H9 (cell line): Measurements from ENCODE around the gene PREX1. TPM values are rescaled to one million over a fixed set of nuclear protein-coding genes. Genes with fewer than 3 reads are reported as not detected.

Experiments
- DNase-seq: peaks from one replicate; pipeline ENCODE4 v3.0.0-alpha.2; 2017
- H2AFZ ChIP-seq: one replicate; pipeline ENCODE4 v1.6.1; 2013; ENCODE audit warnings: mild to moderate bottlenecking, low read length, control low read depth, moderate library complexity
- H2AK5ac ChIP-seq: 2 replicates; pipeline ENCODE4 v1.6.1; 2013; ENCODE audit warnings: low read length, control low read depth, mixed read lengths; ENCODE audit not compliant: insufficient read length
- H2BK120ac ChIP-seq: one replicate; pipeline ENCODE4 v1.6.1; 2013; ENCODE audit warnings: low read depth, mild to moderate bottlenecking, low read length, control low read depth, inconsistent platforms; ENCODE audit not compliant: poor library complexity, severe bottlenecking
- H2BK12ac ChIP-seq: 2 replicates; pipeline ENCODE4 v1.6.1; 2013; ENCODE audit warnings: low read length, control low read depth, mixed read lengths, low read depth; ENCODE audit not compliant: insufficient read length
- H2BK15ac ChIP-seq: 2 replicates; pipeline ENCODE4 v1.6.1; 2013; ENCODE audit warnings: low read depth, low read length, control low read depth
- H2BK20ac ChIP-seq: one replicate; pipeline ENCODE4 v1.6.1; 2013; ENCODE audit warnings: low read depth, mild to moderate bottlenecking, low read length, control low read depth, inconsistent platforms; ENCODE audit not compliant: poor library complexity, severe bottlenecking
- H2BK5ac ChIP-seq: 2 replicates; pipeline ENCODE4 v1.6.1; 2013; ENCODE audit warnings: low read length, control low read depth, mixed read lengths; ENCODE audit not compliant: insufficient read length
- H3K14ac ChIP-seq: 2 replicates; pipeline ENCODE4 v1.6.1; 2013; ENCODE audit warnings: low read length, control low read depth; ENCODE audit not compliant: insufficient read depth
- H3K18ac ChIP-seq: 2 replicates; pipeline ENCODE4 v1.6.1; 2013; ENCODE audit warnings: low read depth, mild to moderate bottlenecking, mixed read lengths, low read length, control low read depth; ENCODE audit not compliant: insufficient read length
- H3K23ac ChIP-seq: 2 replicates; pipeline ENCODE4 v1.6.1; 2013; ENCODE audit warnings: low read length, control low read depth, mixed read lengths, low read depth; ENCODE audit not compliant: insufficient read length
- H3K23me2 ChIP-seq: 2 replicates; pipeline ENCODE4 v1.6.1; 2013; ENCODE audit warnings: low read depth, mild to moderate bottlenecking, mixed read lengths, low read length, control low read depth; ENCODE audit not compliant: insufficient read length, poor library complexity, severe bottlenecking
- H3K27ac ChIP-seq: 2 replicates; pipeline ENCODE4 v1.5.1; 2013; ENCODE audit warnings: low read length, control low read depth, mixed read lengths, low read depth; ENCODE audit not compliant: insufficient read length
- H3K27me3 ChIP-seq: 2 replicates; pipeline ENCODE4 v1.6.1; 2013; ENCODE audit warnings: low read length, control low read depth, inconsistent platforms; ENCODE audit not compliant: insufficient read depth
- H3K4ac ChIP-seq: 2 replicates; pipeline ENCODE4 v1.6.1; 2013; ENCODE audit warnings: low read depth, mild to moderate bottlenecking, control low read depth, inconsistent platforms, low read length, moderate library complexity
- H3K4me1 ChIP-seq: 2 replicates; pipeline ENCODE4 v1.6.1; 2013; ENCODE audit warnings: low read length, control low read depth, inconsistent platforms; ENCODE audit not compliant: insufficient read depth
- H3K4me2 ChIP-seq: 2 replicates; pipeline ENCODE4 v1.6.1; 2013; ENCODE audit warnings: low read length, control low read depth, mixed read lengths; ENCODE audit not compliant: insufficient read length, insufficient read depth
- H3K56ac ChIP-seq: 2 replicates; pipeline ENCODE4 v1.6.1; 2013; ENCODE audit warnings: low read depth, mild to moderate bottlenecking, mixed read lengths, low read length, control low read depth; ENCODE audit not compliant: insufficient read length
- H3K79me1 ChIP-seq: 2 replicates; pipeline ENCODE4 v1.6.1; 2013; ENCODE audit warnings: low read depth, mild to moderate bottlenecking, moderate library complexity, low read length, control low read depth, inconsistent platforms; ENCODE audit not compliant: insufficient read depth, poor library complexity, severe bottlenecking
- H3K79me2 ChIP-seq: 2 replicates; pipeline ENCODE4 v1.6.1; 2013; ENCODE audit warnings: low read length, control low read depth, inconsistent platforms; ENCODE audit not compliant: insufficient read depth
- H3K9ac ChIP-seq: 2 replicates; pipeline ENCODE4 v1.6.1; 2013; ENCODE audit warnings: low read length, control low read depth, mixed read lengths; ENCODE audit not compliant: insufficient read length; ENCODE audit errors: extremely low read depth
- H3K9me3 ChIP-seq: one replicate; pipeline ENCODE4 v1.6.1; 2013; ENCODE audit warnings: low read depth, low read length, inconsistent platforms; ENCODE audit not compliant: control insufficient read depth
- H3T11ph ChIP-seq: one replicate; pipeline ENCODE4 v1.6.1; 2013; ENCODE audit warnings: mild to moderate bottlenecking, low read length, control low read depth, inconsistent platforms
- H4K20me1 ChIP-seq: one replicate; pipeline ENCODE4 v1.6.1; 2013; ENCODE audit not compliant: control insufficient read depth, insufficient read length, insufficient read depth
- H4K5ac ChIP-seq: 2 replicates; pipeline ENCODE4 v1.6.1; 2013; ENCODE audit warnings: low read depth, mild to moderate bottlenecking, mixed read lengths, low read length, control low read depth; ENCODE audit not compliant: insufficient read length
- H4K8ac ChIP-seq: replicated peaks from 2 replicates; pipeline ENCODE4 v1.6.1; 2013; ENCODE audit warnings: low read length, control low read depth, mixed read lengths, low read depth; ENCODE audit not compliant: insufficient read length
- H4K91ac ChIP-seq: 2 replicates; pipeline ENCODE4 v1.6.1; 2013; ENCODE audit warnings: low read depth, mild to moderate bottlenecking, moderate library complexity, mixed read lengths, low read length, control low read depth; ENCODE audit not compliant: insufficient read length
- H3K27ac Mint-ChIP-seq, 3 experiments: 2 replicates in 2 of 3; 3 replicates in 1 of 3; pipeline ENCODE4 v1.8.0; 2020 to 2021; ENCODE audit warnings: mixed read lengths in 3 of 3, mild to moderate bottlenecking in 1 of 3, moderate library complexity in 1 of 3
- H3K27me3 Mint-ChIP-seq: 2 replicates; pipeline ENCODE4 v1.8.0; 2021; ENCODE audit warnings: low read depth, mild to moderate bottlenecking, moderate library complexity, mixed read lengths
- H3K36me3 Mint-ChIP-seq, 3 experiments: 2 replicates in 2 of 3; 3 replicates in 1 of 3; pipeline ENCODE4 v1.8.0; 2020 to 2021; ENCODE audit warnings: low read depth in 3 of 3, mixed read lengths in 3 of 3; ENCODE audit not compliant: insufficient read depth in 1 of 3
- H3K4me1 Mint-ChIP-seq, 2 experiments: 2 replicates each; pipeline ENCODE4 v1.8.0; 2020; ENCODE audit warnings: mixed read lengths in 2 of 2
- H3K4me3 Mint-ChIP-seq, 2 experiments: 2 replicates in 1 of 2; 3 replicates in 1 of 2; pipeline ENCODE4 v1.8.0; 2020 to 2021; ENCODE audit warnings: mild to moderate bottlenecking in 2 of 2, mixed read lengths in 2 of 2, moderate library complexity in 1 of 2
- H3K9me3 Mint-ChIP-seq, 2 experiments: 2 replicates in 1 of 2; 3 replicates in 1 of 2; pipeline ENCODE4 v1.8.0; 2020; ENCODE audit warnings: mild to moderate bottlenecking in 2 of 2, mixed read lengths in 2 of 2, moderate library complexity in 1 of 2
- WGBS: extraction: QIAGEN DNeasy Blood & Tissue Kit; methylation state at CpG from one replicate; pipeline ENCODE4 v1.1.7; 2013; ENCODE audit warnings: missing lambda C conversion rate, low lambda C conversion rate, mixed read lengths; ENCODE audit not compliant: insufficient read length; ENCODE audit errors: extremely low coverage; 5-methylcytosine and 5-hydroxymethylcytosine counted together
- total RNA-seq: library from RNA; stranded (reverse); gene quantifications from 2 replicates; pipeline ENCODE4 v1.2.1, GENCODE V29; 2021
- TF ChIP-seq, protein P1 (sequence below): fragments of 200-600 bp; sonication (generic); conservative IDR thresholded peaks from 3 replicates; pipeline ENCODE4 v1.8.0; 2021; ENCODE audit warnings: antibody characterized with exemption, mild to moderate bottlenecking

PREX1 gene
- total RNA-seq, 1 experiment from 2014 or later = 6.6 TPM

DNA sequence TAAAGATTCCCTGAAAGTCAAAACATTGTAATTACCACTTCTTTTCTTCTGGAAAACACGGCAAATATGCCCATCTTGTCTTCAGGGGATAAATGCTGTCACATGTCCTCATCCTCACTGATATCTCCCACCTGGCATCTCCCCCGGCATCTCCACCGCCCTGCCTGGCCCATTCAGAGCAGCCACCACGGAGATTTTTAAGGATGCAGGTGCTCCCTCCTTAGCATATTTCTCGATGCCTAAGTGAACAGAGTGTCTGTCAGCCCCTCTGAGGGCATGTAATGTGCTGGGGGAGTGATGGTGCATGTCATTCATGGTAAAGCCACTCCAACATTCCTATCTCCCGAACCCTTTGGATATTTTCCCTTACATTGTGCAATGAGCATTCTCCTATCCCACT, 215.5 kb downstream of the PREX1 start:
- Histone ChIP-seq H4K91ac (no peak overlapping the region), H4K20me1 (no peaks in the 10 kb centered on the region), H3K79me1 (no peaks in the 10 kb centered on the region), H3K18ac (no peak overlapping the region), H2AK5ac (no peak overlapping the region), H3T11ph (no peak overlapping the region), H2BK20ac (no peak overlapping the region), H4K5ac (no peak overlapping the region), H3K56ac (no peak overlapping the region), H3K14ac (no peak overlapping the region), H2BK12ac (no peak overlapping the region), H3K4me1 (no peaks in the 10 kb centered on the region), H2AFZ (no peak overlapping the region), H3K79me2 (no peaks in the 10 kb centered on the region), H2BK120ac (no peak overlapping the region), H3K27me3 (no peaks in the 10 kb centered on the region), H4K8ac (no peak overlapping the region), H3K4ac (no peak overlapping the region), H3K4me2 (no peak overlapping the region), H3K23me2 (no peaks in the 10 kb centered on the region), H3K23ac (no peak overlapping the region), H2BK5ac (no peak overlapping the region), H2BK15ac (no peak overlapping the region), H3K9ac (no peak overlapping the region), H3K27ac (no peak overlapping the region), H3K9me3 (no peaks in the 10 kb centered on the region)
- Mint-ChIP-seq H3K27me3 (no peaks in the 10 kb centered on the region; the same call in 1 of the 2 replicates), H3K9me3 (no peaks in the 10 kb centered on the region; a peak in 1 of 5 replicates), H3K27ac (no peak overlapping the region; a peak in 1 of 7 replicates), H3K4me1 (peaks cover 24 to 25% of the 10 kb centered on the region in 2 experiments), H3K36me3 (no peaks in the 10 kb centered on the region), H3K4me3 (no peak overlapping the region)
- no CpG with 5 or more reads among the region's 6 CpGs for WGBS
- TF ChIP-seq, protein P1, sequence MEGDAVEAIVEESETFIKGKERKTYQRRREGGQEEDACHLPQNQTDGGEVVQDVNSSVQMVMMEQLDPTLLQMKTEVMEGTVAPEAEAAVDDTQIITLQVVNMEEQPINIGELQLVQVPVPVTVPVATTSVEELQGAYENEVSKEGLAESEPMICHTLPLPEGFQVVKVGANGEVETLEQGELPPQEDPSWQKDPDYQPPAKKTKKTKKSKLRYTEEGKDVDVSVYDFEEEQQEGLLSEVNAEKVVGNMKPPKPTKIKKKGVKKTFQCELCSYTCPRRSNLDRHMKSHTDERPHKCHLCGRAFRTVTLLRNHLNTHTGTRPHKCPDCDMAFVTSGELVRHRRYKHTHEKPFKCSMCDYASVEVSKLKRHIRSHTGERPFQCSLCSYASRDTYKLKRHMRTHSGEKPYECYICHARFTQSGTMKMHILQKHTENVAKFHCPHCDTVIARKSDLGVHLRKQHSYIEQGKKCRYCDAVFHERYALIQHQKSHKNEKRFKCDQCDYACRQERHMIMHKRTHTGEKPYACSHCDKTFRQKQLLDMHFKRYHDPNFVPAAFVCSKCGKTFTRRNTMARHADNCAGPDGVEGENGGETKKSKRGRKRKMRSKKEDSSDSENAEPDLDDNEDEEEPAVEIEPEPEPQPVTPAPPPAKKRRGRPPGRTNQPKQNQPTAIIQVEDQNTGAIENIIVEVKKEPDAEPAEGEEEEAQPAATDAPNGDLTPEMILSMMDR = no peak
- no peak for DNase-seq
